Measurements from ENCODE around the gene PDE2A.

Gene PDE2A

DNA sequence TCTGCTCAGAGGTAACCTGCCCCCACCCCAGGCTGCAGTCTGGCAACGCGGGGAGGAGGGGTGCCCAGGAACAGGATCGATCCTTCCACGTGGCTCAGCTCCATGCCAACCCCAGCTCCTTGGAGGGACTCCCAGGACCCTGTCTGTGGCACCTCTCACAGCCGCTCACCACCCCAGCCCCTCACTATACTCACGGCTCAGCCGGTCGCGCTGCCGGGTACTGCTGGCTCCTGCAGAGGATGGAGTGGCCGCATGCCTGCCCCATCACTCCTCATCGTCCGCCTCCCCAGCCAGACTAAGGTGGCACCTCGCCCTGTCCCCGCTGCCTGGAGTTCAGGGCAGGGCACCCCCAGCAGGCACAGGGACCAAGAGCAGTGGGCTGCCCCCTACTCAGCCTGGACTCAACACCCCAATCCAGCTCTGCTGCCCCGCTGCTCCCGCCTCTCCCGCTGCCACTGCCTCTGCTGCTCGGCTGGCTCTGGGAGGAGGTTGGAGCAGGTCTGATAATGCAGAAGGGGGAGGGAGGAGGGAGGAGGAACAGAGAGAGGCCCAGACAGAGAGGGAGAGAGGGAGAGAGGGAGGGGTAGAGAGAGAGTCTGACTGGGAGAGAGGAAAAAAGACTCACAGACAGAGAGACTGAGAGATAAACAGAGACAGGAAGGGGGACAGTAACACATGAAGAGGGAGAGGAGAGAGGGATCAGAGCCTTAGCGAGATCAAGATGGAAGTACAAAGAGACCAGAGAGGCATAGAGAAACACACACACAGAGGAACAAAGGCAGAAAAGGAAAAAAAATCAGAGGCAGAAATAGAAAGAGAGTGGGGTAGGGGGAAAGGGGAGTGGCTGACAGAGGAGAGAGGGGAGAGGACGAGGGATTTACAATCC lies at the start of gene PDE2A:
TSS of gene PDE2A (minus strand) at position 480 of the 886 bp plus-strand sequence. CDS start at position 265, 215 bp downstream.
- DNase-seq = no peak

DNA sequence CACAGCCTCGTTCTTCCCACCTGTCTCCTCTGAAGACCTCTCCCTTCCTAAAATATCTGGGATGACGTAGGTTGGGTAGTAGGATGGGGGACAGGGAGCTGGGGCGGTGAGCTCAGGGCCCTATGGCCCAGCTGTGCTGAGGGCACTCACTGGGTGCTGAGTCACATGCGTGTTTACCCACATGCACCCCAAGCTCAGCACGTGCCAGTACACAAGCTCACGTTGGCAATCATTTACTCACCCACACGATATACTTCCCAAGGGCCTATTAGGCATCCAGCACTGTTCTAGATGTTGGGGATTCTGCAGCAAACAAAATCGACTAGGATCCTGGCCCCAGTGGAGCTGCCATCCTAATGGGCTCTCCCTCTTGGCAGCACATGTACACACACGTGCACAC lies 49.3 kb upstream of the PDE2A start:
- no peak for DNase-seq

DNA sequence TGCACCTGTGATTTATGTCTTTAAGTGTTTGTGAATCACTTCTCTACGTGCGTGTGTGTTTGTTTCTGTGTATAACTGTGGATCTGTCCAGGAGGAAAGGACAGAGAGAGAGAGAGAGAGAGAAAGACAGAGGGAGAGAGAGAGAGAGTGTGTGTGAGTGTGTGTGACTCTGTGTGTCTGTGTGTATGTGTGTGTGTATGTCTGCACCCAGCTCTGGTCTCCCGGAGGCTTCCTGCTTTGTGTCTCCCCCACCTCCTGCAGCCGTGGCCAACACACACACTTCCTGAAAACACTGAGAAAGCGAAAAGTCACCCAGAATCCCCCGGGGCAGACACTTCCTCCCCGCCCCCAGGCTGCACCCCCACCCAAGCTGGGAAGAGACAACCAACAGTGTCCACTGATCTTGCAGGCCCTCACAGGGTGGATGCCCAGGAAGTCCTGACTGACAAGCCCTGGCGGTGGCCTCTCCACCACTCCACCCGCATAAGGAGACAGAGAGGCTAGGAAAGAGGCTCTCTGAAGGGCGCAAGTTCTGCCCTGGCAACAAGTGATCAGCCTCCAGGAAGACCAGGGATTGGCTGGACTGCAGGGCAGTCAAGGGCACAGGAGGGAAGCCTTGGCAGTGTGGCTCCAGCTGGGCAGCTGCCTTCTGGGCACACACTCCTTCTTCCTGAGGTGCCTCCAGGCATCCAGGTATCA lies 48.0 kb upstream of the PDE2A start:
- DNase-seq = peak; percentile 83

DNA sequence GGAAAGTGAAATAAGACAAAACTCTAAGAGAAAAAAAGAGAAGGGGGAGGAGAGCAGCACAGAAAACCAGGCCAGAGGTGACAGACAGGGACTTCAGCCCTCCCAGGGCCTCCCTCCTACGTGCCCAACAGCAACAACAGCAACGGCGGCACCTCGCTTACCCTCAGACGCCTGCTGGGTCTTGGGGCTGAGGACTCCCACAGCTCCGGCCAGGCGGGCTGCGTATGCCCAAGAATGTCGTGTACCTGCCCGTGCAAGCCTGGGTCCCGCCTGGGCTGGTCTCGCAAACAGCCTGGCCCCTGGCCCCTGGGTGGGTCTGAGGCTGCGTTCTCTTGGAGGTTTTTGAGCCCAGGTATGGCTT lies 47.4 kb upstream of the PDE2A start:
- no peak for DNase-seq

DNA sequence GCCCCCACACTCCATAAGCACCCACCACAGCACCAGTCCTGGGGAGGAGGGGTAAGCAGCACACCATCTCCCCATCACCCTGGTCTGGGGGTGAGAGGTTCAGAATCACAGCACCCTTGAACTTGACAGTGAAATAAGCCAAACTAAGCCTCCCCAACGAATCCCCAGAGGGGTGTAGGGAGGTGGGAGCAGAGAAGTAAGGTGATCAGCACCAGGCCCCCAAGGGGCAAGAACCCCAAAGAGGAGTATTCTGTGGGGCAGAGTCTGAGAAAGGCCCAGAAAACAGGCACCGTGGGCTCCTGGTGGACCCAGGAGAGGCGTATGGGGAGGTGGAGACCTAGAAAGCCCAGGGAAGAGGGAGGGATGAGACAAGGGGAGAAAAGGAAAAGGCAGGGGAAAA lies 47.1 kb upstream of the PDE2A start:
- no peak for DNase-seq

DNA sequence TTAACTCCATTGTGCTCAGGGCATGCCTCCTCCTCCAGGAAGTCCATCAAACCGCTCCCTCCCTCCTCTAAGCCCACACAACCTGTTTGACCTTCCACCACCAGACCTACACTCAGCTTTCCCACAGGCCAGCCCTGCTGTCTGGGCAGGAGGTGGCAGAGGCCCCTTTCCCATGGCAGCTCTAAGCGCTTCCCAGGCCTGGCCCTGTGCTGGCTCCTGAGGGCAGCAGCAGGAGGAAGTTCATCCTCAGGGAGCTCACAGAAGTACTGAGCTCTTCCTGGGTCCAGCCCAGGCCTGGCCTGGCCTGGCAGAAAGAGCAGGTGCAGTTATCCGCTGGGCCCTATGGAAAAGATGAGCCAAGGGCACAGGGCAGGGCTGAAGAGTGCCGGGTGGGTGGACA lies 46.6 kb upstream of the PDE2A start:
- no peak for DNase-seq

DNA sequence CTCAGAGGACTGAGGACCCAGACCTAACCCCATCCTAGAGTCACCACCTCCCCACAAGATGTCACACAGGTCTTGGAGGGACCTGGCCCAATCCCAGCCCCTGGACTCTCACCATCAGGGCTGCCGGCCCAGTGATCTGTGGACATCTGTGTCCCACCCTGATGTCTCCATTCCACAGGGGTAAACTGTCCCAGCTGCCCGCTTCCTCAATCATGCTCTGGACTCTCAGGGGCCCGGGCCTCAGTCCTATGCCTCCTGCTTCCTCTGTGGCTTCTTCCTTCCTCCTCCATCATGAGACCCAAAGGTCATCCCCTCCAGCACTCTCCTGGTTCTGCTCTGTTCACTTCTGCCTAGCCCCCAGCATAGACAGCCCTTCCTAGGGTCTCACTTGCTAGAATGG lies 45.8 kb upstream of the PDE2A start:
- no peak for DNase-seq

DNA sequence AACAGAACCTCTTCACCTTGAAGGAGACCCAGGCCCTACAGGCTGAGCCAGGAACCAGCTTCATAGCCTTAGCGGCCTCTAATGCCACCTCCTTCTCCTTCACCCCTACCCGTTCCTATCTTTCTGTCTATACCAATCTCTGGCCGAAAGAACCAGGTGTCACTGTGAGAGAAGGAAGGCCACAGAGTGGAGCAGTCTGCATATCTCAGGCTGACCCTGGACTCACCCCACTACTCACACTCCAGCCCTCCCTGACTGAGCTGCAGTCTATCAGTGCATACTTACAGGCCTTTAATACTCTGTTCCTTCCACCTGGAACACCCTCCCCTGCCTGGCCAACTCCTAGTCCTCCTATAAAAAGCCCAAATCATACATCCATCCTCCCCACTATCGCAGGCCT lies 45.3 kb upstream of the PDE2A start:
- DNase-seq = no peak

DNA sequence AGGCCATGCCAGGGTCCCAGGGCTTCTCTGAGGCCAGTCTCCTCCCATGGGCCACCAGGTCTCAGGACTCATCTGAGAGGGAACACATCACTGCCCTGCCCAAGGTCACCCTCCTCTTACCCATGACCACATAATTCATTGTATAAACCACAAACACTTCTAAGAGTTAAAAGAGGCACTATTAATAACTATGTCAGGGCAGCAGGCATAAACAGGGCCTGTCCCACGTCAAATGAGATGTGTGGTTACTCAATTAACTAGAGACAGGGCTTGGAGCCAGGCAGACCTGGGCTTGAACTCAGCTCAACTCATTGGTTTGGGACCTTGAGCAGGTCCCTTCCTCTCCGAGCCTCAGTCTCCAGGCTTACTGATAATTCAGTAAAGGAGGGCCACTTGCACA lies 44.9 kb upstream of the PDE2A start:
- no peak for DNase-seq

DNA sequence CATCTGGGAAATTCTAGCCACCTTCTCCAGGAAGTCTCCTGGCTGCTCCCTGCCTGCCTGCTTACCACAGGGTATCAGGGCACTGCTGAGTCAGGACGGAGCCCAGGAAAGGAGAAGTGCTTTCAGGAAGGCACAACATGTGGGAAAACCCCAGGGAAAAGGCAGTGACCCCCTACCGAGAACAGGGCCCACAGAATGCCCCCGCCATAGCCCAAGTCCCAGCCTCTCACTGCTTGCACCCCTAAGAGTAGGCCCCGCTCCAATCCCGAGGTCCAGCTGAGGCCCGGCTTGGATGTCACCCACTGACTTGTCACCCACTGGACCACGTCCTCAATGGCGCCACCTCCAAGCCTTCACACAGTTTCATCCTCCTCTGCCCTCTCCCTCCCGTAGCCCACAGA lies 43.9 kb upstream of the PDE2A start:
- DNase-seq = no peak

DNA sequence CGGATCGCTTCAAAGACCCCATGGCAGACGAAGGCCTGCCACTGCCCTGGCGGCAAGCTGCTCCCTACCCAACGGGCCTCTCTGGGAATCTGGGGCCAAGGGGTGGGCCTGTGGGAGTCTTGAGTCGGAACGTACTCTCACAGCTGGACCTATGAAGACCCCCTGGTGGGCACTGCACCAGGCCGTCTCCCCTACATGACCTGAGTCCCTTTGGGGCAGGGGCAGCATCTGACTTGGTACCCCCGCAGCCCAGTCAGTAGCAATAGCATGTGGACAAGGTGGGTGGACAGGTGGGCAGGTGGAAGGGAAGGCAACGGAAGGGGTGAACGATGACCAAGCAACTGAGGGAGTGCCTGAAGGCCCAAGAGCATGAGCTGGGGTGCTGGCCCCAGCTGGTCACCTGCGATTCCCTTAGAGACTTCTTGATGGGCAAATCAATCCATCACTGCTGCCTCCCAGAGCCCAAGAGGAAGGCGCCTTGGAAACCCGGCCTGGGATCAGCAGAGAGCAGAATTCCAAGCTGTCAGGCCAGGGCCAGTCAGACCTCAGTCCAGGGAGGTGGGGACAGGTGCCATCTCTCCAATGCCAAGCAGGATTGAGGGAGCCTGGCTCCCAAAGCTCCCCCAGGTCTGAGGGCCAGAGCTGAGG lies 42.7 kb upstream of the PDE2A start:
- DNase-seq = no peak

DNA sequence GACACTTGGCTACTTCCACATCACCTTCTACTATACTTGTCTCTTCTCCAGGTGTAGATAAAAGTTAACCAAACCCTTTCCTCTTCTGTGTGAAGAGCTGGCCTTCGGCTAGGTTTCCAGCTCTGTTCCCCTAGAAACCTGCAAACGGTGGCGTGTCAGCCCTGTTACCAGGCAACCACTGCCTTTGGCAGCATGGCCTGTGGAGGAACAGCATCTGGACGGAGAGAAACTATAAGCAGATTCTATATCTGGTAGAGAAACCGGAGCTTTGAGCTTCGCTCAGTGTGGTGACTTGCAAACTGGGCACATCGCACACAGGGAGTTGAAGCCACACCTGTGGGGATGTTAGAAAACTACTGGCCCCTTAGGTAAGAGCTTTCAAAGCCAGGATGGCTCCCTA lies 42.1 kb upstream of the PDE2A start:
- DNase-seq = peak; percentile 10

DNA sequence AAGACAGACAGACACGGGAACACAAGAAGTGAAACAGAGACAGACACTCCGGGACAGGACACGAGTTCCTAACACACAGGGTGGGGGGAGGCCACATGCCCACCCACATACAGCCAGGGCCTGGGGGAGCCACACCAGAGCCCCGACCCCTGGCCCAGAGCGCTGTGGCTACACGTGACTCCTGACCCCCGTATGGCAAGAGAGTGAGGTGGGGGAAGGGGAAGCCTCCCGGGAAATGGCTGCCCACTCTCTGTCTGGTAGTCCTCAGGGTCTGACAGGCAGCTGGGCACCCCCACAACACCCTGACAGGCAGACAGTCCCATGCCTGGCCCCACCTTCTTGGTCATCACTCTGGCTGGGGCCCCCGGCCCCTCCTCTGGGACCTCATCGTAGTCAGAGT lies 38.6 kb upstream of the PDE2A start:
- DNase-seq = no peak

DNA sequence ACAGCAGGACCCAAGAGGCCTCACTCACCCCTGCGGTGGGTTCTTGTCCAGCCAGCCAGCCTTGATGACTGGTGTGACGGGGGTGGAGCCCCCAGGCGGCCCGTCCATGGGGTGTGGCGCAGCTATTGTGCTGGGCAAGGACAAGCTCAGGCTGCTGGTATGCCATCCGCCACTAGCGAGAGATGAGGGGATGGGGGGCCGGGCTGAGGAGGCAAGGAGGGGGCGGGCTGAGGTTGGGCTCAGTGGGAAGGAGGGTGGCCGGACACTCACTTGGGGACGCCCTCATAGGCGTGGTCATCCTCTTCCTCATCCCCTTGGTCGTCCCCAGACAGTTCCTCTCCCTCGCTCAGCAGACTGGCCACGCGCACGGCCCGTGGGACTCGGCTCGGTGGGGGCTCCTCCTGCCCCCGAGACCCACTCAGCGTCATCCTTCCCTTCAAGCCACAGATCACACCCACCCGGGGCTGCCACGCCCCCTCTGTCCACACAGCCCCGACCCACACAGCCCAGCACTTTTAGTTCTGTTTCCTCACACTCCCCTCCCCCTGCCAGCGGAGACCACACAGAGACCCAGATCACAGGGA lies 38.0 kb upstream of the PDE2A start:
- no peak for DNase-seq

DNA sequence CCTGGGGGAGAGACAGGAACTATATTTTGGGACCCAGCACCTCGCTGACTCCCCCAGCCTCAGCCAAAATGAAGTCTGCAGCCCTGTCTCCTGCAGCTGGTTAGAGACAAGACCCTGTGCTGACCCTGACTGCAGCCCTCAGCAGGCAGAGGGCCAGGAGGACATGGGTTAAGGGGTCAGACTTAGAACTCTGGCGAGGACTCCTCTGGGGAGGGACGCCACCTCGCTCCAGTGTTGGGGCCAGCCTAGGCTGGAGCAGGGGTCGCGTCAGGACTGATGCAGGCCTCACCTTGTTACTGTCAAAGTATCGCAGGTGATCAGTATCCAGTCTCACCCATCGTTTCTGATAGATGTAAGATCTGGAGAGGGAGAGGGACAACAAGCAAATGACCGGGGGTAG lies 36.9 kb upstream of the PDE2A start:
- no peak for DNase-seq

DNA sequence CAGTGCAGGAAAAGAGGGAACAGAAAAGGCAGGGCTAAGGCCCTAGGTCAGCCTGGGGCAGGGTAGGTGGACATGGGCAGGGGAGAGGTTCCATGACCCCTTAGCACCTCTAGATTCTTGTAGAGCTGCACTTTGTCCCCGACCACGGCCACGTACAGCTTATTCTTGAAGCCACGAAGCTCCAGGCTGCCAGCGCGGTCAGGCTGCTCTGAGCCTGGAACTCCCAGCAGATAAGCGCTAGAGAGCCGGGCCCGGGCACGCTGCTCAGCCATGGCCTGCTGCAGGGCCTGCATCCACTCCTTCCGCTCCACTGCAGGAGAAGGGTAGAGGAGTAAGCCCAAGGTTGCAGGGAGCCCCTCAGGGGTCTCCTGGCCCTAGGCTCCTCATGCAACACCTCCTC lies 36.1 kb upstream of the PDE2A start:
- DNase-seq = no peak

DNA sequence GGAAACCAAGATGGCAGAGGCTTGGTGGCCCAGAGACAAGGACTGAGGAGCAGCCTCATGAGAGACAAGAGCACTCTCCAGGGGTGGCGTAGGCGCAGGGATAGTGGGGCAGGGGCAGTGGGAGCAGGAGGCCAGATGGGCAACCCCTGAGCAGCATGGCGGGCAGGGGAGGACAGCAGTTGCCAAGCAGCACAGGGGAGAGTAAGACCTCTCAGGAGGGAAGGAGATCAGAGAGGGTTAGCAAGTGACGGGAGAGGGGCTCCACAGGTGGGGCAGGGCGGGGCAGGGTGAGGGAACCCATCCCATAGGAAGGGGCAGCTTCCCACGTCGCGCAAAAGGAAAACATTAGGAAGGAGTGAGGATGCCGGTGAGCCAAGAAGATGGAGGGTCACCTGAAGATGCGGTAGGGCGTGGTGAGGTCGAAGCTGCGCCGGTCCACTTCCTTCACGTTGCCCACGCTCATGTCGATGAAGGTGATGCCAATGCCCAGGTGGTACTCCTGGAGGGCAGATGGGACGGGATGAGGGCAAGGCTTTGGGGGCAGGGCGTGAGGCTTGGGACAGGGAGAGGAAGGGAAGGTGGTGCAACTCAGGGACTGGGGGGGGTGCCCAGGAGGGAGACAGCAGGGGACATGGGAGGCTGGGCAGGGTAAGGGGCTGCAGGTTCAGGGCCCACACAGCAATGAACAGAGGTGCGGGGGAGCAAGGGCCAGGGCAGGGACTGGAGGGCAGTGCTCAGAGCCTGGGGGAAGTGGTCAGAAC lies 35.4 kb upstream of the PDE2A start:
- no peak for DNase-seq

DNA sequence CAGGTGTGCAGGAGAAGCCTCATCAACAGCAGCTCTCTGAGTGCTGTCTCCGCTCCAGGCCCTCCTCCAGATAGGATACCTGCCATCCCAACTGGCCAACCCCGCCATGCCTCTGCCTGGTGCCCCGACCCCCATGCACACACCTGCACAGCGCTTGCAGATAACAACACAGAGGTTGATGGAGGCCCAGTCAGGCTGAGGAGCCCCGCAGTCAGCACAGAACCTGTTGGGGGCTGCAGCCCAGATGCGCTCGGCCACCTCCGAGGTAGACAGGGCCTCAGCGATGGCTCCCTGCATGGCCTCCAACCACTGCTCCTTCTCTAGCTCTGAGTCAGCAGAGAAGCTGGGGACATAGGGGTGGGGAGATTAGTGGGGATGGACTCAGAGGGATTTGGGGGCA lies 32.8 kb upstream of the PDE2A start:
- no peak for DNase-seq

DNA sequence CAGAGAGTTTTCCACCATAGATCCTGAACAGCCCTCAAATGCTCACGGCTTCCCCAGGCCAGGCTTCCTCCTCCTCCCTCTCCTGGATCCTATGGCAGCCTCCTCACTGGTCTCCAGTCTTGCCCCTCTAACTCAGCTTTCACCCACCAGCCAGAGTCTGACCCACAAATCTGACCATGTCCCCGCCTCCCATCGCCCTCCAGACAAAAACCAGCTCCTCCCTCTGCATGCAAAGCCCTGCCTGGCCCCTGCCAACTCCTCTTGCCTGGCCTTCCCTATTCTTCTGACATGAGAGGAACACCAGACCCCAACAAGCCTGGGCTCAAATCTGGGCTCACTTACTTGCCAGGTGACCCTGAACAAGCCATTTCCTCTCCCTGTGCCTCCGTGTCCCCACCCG lies 32.4 kb upstream of the PDE2A start:
- DNase-seq = no peak

DNA sequence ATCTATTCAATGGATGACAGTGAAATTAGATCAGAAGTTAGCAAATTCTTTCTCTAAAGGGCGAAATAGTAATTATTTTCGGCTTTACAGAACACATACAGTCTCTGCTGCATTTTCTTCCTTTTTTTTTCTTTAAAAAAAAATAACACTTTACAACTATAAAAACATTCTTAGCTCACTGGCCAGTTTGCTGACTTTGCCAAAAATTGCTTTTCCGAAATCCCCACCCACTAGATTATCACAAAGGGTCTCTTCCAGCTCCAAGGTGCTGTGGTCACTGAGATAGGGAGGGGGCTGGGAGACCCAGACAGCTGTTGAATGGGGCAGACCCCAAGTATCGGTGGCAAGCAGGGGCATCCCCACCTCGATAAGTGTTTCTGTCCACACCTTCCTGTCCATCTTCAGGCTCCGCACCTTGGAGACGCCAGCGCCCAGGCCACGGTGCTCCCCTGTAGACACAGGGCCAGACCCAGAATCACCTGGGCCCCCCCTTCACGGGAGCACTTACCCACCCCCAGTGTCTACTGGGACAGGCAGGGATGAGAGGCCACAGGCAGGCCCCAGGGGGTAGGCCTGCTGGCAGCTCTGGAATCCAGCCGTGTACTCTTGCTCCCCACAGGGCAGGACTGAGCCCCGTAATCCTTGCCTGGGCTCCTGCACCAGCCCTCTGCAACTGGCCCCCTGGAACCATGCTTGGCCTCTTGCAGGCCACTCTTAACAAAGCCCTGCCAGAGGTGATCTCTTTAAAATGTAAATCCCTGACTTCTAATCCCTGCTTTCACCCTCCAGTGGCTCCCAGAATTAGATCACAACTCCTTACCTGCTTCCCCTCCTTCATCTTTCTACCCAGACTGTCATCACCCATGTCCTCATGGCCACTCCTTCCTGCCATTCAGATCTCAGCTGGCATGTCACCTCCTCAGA lies 31.5 kb upstream of the PDE2A start:
- DNase-seq = no peak

DNA sequence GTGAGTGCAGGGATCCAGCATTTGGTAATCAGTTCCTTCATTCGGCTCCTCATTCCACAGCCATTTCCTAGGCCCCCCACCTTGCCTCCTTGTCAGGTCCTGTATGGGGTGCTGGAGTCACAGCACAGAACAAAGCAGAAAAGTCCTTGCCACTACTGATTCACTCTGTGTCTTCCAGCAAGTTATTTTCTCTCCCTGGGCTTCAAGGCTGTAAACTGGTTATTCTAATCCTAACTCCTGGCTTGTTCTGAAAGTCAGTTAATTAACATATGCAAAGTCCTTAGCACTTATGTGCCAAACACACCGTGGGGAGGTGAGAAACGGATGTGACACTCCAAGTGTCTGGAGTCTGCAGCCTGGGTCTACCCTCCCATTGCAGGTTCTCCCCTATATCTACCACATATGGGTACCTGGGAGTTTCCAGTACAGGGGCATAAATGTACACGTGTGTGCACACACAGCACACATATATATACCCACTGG lies 30.6 kb upstream of the PDE2A start:
- DNase-seq = no peak
